ENCODE measurements around the gene PEAR1.

DNA sequence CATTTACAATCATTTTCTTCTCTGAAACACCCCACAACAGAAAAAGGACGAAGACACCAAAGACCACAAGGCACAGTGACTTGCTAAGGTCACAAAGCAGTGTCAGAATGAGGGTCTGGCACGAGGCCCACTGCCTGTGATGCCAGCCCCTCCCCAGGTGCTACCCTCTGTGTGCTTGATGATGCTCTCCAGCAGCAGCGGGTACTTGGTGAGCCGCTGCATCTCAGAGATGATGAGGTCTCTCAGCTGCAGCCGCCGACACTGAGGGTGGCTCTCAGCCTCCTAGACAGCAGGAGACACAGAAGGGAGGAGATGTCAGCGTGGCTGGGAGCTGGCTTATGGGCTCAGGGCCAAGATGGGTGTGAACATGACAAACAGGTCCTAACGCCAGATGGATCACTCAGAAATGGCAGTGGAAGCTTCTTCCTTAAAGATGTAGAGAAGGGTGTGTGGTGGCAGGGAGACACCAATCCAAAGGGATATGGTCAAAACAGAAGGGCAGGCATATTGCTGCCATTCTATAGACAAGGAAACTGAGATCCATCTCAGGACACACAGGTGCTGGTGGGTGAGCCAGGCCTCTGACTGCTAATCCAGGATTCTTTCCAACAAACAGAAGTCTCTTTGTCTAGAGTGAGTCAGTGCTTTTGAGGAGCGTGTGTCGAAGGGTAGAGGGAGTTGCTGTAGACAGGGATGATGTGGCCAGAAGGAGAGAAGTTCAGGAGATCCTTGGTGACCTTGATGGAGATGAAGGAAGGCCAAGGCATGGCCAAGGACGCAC lies 52.6 kb downstream of the PEAR1 start:
- TF ChIP-seq, protein P1, sequence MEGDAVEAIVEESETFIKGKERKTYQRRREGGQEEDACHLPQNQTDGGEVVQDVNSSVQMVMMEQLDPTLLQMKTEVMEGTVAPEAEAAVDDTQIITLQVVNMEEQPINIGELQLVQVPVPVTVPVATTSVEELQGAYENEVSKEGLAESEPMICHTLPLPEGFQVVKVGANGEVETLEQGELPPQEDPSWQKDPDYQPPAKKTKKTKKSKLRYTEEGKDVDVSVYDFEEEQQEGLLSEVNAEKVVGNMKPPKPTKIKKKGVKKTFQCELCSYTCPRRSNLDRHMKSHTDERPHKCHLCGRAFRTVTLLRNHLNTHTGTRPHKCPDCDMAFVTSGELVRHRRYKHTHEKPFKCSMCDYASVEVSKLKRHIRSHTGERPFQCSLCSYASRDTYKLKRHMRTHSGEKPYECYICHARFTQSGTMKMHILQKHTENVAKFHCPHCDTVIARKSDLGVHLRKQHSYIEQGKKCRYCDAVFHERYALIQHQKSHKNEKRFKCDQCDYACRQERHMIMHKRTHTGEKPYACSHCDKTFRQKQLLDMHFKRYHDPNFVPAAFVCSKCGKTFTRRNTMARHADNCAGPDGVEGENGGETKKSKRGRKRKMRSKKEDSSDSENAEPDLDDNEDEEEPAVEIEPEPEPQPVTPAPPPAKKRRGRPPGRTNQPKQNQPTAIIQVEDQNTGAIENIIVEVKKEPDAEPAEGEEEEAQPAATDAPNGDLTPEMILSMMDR (conservative IDR thresholded peaks at IDR 0.05; ENCODE audit: low read length): no peak
- no peak for TF ChIP-seq EZH2phosphoT487 (IDR thresholded peaks at IDR 0.05; ENCODE audit: borderline replicate concordance, low read depth, low read length)
